GM21390 (cell line): ENCODE data around the gene PLA2G2D.

Experiments
- ATAC-seq: cut with Tn5 transposase; IDR thresholded peaks from one replicate; pipeline ENCODE4 v1.9.1; 2021; ENCODE audit not compliant: unreplicated experiment

PLA2G2D gene

DNA sequence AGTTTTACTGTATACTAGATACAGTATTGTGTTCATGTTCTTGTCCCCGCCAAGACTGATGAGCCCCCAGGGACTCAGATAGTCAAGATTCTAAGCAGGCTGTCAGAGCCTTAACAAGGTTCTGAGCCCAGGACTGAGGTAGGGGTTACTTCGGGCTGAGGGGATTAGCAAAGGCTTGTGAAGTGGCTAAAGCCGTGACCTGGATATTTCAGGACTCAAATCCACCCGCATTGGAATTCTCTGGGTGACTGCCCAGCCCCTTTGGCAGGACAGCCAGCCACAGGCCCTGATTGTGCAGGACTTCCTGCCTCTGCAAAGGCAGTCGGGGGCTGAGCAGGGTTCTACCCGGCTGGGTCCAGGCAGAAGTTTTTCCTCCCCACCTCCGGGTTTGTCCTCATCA lies 49.5 kb downstream of the PLA2G2D start, which contains the start of gene PLA2G5:
Gene PLA2G5 (plus strand): TSS at position 321 of the 400 bp plus-strand sequence. CDS start 14,637 bp downstream, outside the sequence.
- no peak for ATAC-seq

- ATAC-seq = no peak
Observed at GRCh38 chr1:20068722-20069121, 50.6 kb downstream of the PLA2G2D start.

GRCh38 chr1:20063861-20064292 lies 55.5 kb downstream of the PLA2G2D start:
- no peak for ATAC-seq
